Measurements from ENCODE around the gene DLG4.

DLG4 gene

GRCh38 chr17:7214300-7215135 is 5.1 kb downstream of the DLG4 start:
- DNase-seq, result peak; percentile 96 to 98 (median 96)

GRCh38 chr17:7213895-7214299 is 5.7 kb downstream of the DLG4 start:
- peak; percentile 66 to 69 (median 66) for DNase-seq

DNA sequence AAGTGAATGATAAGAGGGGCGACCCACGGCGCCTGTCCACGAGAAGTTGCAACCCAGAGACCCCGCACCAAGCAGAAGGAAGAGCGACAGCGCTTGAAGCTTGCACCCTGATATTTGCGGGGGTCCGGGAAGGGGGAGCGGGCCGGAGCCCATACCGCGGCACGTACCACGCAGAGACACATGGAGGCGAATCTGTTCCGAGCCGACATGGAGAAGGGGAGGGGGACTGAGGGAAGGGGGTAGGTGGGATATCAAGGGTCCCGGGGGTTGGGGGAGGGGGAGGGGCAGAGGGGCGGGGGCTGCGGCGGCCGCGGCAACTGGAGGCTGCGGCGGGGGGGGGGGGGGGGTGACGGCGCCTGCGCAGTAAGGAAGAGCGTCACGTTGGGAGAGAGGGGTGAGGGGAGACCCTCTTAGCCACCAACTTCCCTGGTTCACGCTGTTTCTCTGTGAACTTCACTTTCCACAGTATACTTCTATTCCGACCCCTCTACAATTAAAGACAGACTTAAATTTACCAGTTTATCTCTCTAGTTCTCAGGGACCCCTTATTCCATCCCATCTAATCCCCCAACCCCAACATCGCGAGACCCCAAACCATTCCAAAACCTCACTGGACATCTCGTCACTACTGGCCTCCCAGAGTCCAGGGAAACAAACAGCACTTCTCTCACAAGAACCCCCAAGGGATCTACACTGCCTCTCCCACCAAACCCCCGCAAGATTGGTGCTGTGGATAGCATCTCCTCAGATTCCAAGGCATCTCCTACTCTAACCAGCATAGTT is 8.0 kb downstream of the DLG4 start:
- DNase-seq, result no peak

DNA sequence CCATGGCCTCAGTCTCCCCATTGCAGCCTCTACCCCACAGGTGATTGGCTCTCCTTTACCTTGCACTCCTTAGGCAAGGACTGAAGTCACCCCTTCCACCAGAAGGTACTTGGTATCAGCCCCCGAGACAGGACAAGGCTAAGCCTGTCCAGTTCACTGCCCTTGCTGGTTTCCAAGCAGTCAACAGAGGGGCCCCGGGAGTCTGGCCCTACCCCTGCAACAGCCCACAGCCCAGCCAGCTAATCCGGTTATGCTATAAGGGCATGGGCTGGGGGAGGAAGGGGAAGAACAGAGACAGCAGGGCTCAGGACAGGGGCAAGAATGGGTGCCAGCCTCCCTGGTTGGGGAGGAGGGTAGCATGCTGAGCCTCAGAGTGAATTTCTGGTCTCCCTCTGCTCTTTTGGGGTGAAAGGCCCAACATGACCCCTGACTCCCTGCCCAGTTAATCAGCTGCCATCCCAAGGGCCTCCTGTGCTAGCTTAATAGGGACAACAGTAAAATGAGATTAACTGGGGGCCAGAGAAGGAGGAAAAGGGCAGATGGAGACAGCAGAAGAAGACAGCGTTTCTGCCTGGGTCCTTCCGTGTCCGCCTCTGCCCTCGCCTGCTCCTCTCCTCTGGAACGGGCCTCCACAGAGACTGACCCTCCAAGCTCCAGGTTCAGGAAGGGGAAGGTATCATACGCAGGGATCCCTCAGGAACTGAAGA is 10.7 kb downstream of the DLG4 start:
- DNase-seq, result no peak

DNA sequence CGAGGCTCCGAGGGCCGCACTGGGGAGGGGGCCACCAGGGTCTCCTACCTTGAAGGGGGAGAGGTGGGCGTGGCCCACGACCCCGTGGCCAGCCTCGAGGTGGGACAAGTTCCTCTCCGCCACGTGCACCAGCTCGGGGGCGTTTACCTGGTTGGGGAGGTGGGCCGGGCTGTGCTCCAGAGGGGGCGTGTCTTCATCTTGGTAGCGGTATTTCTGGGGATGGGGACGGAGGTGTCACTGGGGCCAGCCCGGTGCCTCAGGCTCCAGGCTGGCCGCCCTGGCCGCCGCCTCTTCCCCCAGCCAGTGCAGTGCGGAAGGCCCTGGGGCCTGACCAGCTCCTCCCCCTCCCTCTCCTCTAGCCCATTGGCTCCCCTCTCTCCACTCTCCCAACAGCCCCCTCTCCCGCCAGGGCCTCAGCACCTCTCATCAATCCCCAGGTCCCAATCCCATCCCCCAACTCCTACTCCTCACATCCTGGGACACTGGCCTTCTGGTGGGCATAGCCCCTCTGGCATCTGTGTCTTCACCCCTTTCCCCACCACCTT is 11.5 kb downstream of the DLG4 start:
- no peak for DNase-seq

DNA sequence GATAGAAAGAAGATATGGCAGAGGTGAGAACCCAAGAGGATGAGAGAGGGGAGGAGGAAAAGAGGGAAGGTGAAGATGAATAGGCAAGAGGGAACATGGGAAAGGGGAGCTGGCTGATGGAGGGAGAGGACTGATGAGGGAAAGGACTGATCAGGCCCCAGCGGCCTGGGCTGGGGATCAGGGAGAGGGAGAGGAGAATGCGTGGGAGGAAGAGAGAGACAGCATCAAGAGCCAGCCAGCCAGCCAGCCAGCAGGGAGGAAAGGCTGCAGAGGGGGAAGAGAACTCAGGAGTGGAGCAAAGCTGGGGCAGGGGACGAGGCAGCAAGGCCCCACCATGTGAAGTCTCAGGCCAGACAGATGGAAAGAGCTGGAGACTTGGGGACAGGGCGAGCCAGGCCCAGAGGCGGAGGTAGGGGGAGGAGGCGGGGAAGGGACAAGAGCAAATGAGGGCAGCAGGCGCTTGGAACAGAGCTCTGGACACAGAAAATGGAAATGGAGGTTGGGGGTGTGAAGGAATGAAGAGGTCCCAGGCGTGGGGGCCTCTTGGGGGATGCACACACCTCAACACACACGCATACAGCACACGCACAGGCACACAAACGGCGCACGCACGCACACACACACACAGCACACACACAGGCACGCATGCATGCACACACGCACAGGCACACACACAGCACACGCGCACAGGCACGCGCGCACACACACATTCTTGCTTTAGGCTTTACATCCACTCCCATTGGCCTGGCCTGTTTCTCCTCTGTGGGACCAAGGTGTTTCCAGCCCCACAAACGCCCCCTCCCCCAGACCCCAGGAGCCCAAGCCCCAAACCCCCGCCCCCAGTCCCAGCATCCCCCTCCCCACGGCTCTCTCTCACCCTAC is 12.3 kb downstream of the DLG4 start:
- DNase-seq, result no peak

DNA sequence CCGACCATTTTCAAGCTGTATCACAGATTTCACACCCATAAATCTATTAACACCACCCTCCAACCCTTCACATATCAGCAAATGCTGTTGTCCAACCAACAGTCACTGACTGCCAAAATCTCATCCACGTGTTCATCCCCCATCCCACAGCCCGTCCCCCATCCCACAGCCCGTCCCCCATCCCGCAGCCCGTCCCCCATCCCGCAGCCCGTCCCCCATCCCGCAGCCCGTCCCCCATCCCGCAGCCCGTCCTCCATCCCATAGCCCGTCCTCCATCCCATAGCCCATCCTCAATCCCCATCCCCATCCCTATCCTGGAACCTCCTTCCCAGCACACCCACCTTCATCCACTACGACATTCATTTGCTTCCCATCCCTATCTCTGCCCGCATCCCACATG is 14.1 kb downstream of the DLG4 start:
- no peak for DNase-seq

DNA sequence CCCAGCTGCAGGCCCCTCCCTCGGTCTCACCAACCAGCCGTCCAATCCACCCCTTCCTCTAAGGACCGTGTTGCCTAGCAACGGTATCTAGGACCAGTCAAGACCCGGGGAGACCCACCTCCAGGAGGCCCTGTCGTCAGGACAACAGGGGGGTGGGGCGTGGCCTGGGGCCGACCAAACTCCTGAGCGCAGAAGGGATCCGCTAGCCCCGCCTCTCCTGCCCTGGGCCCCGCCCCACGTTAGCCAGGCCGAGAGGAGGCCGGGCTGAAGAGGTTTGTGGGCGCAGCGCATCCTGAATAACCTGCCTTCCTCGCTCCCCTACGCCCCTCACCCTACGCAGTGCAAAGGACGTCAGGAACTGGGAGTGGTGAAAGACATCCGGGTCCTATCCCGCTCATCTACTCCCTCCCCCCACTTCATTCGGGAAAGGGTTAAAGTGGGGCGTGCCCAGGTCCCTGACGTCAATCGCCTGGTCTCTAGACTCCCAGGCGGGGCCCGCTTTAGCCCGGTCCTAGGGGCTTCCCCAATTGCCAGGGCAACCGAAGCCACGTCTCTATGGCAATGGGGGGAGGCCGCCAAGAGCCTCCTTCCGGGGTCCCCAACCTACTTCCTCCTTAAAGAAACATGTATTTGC is 14.7 kb downstream of the DLG4 start:
- DNase-seq, result peak; percentile 77 to 89 (median 88)

GRCh38 chr17:7204336-7204735 is 15.3 kb downstream of the DLG4 start:
- DNase-seq, result no peak

GRCh38 chr17:7203391-7203790 is 16.2 kb downstream of the DLG4 start:
- no peak for DNase-seq

DNA sequence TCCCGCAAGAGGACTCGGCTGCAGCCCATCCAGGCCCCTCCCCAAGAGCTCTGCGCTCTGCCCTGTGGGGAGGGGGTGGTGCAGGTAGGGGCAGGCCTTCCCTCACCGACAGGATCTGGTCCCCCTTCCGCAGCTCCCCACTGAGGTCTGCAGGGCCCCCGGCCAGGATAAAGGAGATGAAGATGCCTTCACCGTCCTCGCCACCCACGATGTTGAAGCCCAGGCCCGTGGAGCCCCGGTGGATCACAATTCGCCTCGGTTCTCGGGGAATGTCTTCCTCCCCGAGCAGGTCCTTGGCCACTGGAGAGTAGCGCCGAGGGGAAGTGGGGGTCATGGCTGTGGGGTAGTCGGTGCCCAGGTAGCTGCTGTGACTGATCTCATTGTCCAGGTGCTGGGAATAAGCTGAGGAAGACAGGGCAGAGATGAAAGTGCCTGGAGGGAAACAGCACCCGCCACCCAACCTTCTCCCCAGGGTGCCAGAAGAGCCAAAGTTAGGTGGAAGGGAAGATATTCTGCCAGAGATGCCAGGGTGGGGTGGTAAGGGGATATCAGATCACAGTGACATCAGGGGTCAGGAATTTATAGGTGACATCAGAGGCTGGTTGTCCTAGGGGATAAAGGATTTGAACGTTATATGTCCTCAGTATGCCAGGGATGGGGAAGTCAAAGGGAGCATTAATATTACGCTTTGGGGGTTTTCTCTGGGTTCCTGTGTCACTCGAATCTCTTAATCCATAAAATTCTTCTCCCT is 22.8 kb downstream of the DLG4 start:
- no peak for DNase-seq

GRCh38 chr17:7195971-7196370 is 23.7 kb downstream of the DLG4 start:
- DNase-seq, result no peak

- DNase-seq, result no peak
Observed at GRCh38 chr17:7192271-7192937, 27.2 kb downstream of the DLG4 start.

GRCh38 chr17:7191571-7192270 is 27.9 kb downstream of the DLG4 start:
- DNase-seq, result peak; percentile 36 to 58 (median 41)

- DNase-seq, result no peak
Observed at GRCh38 chr17:7191069-7191468, 28.6 kb downstream of the DLG4 start.

DNA sequence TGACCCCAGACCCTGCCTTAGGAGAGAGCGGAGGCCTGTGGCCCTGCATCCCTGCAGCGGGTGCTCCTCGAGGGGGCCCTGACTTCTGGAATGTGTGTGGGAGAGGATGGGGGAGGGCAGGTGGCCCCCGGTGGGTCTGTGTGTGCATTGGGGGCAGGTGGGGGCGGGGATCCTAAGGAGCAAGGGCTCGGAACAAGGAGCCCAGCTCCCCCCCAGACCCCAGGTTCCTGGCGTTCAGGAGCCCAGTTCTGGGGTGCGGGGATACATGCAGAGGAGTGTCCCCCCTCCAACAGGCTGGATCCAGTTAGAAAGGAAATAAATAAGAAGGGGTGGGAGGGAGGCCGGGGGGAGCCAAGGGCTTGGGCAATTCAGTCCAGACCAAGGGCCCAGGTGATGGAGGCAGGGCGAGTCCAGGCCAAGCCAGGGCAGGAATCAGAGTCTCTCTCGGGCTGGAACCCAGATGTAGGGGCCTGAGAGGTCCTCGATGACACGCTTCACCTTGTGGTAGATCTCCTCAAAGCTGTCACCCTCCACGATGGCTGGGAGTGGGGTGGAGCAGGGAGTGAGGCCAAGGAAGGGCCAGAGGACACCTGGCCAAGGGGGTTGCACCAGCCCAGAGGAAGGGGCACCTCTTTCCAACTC is 29.2 kb downstream of the DLG4 start:
- DNase-seq, result no peak

- peak; percentile 30 to 50 (median 44) for DNase-seq
Observed at GRCh38 chr17:7186241-7186640, 33.4 kb downstream of the DLG4 start.

DNA sequence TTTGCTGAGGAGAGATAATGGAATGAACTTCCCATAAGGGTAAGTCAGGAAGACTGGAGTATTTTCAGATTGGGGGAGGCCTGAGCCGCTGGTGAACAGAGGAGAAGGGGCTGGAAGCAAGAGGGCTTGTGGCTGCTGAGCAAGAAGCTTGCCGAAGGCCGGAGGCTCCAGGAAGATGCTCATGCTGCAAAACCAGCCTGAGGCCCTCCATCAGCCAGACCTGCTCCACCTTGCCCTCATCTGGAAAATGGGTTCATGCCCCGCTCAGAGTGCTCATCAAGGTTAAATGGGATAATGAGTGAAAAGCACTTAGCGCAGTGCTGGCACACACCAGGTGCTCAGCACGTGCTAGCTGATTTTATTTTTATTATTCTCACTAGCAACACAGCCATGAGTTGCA is 35.0 kb downstream of the DLG4 start:
- no peak for DNase-seq

- peak; percentile 66 to 81 (median 69) for DNase-seq
Observed at GRCh38 chr17:7184091-7184488, 35.5 kb downstream of the DLG4 start.
